ENCODE data around the gene TLE2.

Gene TLE2

DNA sequence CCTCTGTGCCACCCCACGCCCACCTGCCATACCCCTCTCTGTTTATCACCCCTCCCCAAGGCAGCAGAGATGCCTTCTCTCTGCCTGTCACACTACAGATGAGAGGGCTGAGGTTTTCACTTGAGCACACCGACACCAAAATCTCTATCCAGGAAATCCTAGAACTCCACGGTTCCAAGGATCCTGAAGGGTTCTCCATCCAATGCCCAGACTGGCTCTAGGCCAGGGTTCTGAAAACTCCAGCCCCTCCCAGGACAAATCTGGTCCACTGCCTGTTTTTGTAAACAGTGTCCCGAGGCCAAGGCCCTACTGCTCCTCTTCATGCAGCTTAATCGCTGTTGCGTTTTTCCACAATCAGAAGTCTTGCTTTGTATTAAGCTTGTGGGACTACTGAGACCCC lies 20.1 kb downstream of the TLE2 start:
- Histone ChIP-seq H3K4me2 (ENCODE audit: low read length) (no peak overlapping the region), H3K27me3 (ENCODE audit: low read depth, low read length) (no peaks in the 10 kb centered on the region), H3K79me2 (ENCODE audit: low read length) (no peaks in the 10 kb centered on the region), H3K27ac (ENCODE audit: low read length) (no peak overlapping the region), H3K9me3 (ENCODE audit: insufficient read depth, low read length) (no peaks in the 10 kb centered on the region), H3K9ac (ENCODE audit: low read length) (no peak overlapping the region), H3K36me3 (replicated peaks; ENCODE audit: low read depth, low read length) (no peaks in the 10 kb centered on the region), H4K20me1 (ENCODE audit: insufficient read depth, low read length) (no peaks in the 10 kb centered on the region), H3K4me3 (ENCODE audit: low read length) (no peak overlapping the region), H3K4me1 (ENCODE audit: low read length) (no peaks in the 10 kb centered on the region), H2AFZ (ENCODE audit: low read depth, low read length) (no peak overlapping the region)
- TF ChIP-seq, protein P1, sequence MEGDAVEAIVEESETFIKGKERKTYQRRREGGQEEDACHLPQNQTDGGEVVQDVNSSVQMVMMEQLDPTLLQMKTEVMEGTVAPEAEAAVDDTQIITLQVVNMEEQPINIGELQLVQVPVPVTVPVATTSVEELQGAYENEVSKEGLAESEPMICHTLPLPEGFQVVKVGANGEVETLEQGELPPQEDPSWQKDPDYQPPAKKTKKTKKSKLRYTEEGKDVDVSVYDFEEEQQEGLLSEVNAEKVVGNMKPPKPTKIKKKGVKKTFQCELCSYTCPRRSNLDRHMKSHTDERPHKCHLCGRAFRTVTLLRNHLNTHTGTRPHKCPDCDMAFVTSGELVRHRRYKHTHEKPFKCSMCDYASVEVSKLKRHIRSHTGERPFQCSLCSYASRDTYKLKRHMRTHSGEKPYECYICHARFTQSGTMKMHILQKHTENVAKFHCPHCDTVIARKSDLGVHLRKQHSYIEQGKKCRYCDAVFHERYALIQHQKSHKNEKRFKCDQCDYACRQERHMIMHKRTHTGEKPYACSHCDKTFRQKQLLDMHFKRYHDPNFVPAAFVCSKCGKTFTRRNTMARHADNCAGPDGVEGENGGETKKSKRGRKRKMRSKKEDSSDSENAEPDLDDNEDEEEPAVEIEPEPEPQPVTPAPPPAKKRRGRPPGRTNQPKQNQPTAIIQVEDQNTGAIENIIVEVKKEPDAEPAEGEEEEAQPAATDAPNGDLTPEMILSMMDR (IDR thresholded peaks at IDR 0.05; ENCODE audit: low read depth, low read length) = no peak
- TF ChIP-seq EZH2phosphoT487 (IDR thresholded peaks at IDR 0.05; ENCODE audit: low read depth) = no peak

DNA sequence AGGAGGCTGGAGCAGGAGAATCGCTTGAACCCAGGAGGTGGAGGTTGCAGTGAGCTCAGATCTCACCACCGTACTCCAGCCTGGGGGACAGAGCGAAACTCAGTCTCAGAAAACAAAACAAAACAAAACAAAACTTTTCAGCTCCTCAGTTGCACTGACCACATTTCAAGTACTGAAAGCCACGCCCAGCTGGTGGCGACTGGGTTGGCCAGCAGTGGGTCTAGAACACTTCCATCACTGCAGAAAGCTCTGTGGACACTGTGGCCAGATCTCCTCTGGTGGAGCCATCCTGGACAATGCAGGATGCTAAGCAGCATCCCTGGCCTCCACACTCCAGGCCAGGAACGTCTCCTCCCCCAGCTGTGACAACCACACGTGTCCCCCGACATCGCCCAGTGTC lies 21.1 kb downstream of the TLE2 start:
- H3K9me3 ChIP-seq (ENCODE audit: insufficient read depth, low read length) = no peaks in the 10 kb centered on the region
- no peak overlapping the region for H2AFZ ChIP-seq (ENCODE audit: low read depth, low read length)
- no peaks in the 10 kb centered on the region for H3K4me1 ChIP-seq (ENCODE audit: low read length)
- no peaks in the 10 kb centered on the region for H4K20me1 ChIP-seq (ENCODE audit: insufficient read depth, low read length)
- no peak overlapping the region for H3K4me3 ChIP-seq (ENCODE audit: low read length)
- TF ChIP-seq, protein P1 (IDR thresholded peaks at IDR 0.05; ENCODE audit: low read depth, low read length) = no peak
- TF ChIP-seq EZH2phosphoT487 (IDR thresholded peaks at IDR 0.05; ENCODE audit: low read depth) = no peak
- H3K27me3 ChIP-seq (ENCODE audit: low read depth, low read length) = no peaks in the 10 kb centered on the region
- H3K27ac ChIP-seq (ENCODE audit: low read length) = no peak overlapping the region
- H3K36me3 ChIP-seq (replicated peaks; ENCODE audit: low read depth, low read length) = no peaks in the 10 kb centered on the region
- H3K9ac ChIP-seq (ENCODE audit: low read length) = no peak overlapping the region
- no peak overlapping the region for H3K4me2 ChIP-seq (ENCODE audit: low read length)
- no peaks in the 10 kb centered on the region for H3K79me2 ChIP-seq (ENCODE audit: low read length)

DNA sequence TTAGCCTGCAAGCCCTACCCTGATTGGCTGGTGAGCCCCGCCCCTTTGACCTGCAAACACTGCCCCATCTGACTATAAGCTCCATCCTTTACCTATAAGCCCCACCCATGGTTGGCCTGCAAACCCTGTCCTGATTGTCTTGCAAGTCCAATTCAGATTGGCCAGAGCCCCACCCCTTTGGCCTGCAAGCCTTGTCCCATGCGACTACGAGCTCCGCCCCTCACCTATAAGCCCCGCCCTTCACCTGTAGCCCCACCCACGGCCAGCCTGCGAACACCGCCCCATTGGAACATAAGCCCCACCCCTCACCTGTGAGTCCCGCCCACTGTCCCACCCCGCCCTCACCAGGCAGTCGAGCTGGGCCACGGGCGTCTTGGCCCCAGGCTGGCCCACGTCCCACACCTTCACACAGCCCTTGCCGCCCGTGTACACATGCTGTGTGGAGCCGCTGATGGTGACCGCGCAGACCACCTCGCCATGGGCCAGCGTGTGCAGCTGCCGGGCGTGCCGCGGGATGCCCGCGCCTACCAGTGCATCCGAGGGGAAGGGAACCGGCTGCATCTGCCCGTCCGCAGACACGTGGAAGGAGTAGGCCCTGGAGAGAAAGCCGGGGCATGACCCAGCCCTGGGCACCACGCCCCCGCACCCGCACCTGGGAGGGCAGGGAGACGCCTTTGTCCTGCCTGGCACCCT lies 22.9 kb downstream of the TLE2 start:
- no peak overlapping the region for H3K27ac ChIP-seq (ENCODE audit: low read length)
- no peaks in the 10 kb centered on the region for H3K36me3 ChIP-seq (replicated peaks; ENCODE audit: low read depth, low read length)
- H3K9me3 ChIP-seq (ENCODE audit: insufficient read depth, low read length) = no peaks in the 10 kb centered on the region
- H4K20me1 ChIP-seq (ENCODE audit: insufficient read depth, low read length) = no peaks in the 10 kb centered on the region
- H3K79me2 ChIP-seq (ENCODE audit: low read length) = no peaks in the 10 kb centered on the region
- H3K9ac ChIP-seq (ENCODE audit: low read length) = no peak overlapping the region
- H3K27me3 ChIP-seq (ENCODE audit: low read depth, low read length) = no peaks in the 10 kb centered on the region
- H3K4me2 ChIP-seq (ENCODE audit: low read length) = no peak overlapping the region
- no peak for TF ChIP-seq EZH2phosphoT487 (IDR thresholded peaks at IDR 0.05; ENCODE audit: low read depth)
- TF ChIP-seq, protein P1 (IDR thresholded peaks at IDR 0.05; ENCODE audit: low read depth, low read length) = no peak
- H3K4me3 ChIP-seq (ENCODE audit: low read length) = no peak overlapping the region
- H3K4me1 ChIP-seq (ENCODE audit: low read length) = no peaks in the 10 kb centered on the region
- H2AFZ ChIP-seq (ENCODE audit: low read depth, low read length) = no peak overlapping the region

DNA sequence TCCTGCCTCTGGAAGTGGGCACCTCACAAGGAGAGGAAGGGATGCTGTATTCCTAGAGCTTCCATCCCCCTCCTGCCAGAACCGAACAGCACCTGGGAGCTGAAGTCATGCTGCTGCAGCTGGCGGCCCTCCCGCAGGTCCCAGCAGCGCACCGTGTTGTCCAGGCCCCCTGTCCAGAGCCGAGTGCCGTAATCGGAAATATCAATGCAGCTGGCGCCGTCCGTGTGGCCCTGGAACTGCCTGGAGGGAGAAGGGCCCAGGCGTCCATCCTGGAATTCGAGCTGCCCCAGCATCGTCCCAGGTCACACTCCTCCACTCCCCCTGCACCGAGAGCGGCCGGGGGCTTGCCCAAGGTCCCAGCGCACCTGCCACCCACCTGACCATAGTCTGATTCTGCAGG lies 23.7 kb downstream of the TLE2 start:
- Histone ChIP-seq H3K4me1 (ENCODE audit: low read length) (no peaks in the 10 kb centered on the region), H3K27ac (ENCODE audit: low read length) (no peak overlapping the region), H4K20me1 (ENCODE audit: insufficient read depth, low read length) (no peaks in the 10 kb centered on the region), H3K27me3 (ENCODE audit: low read depth, low read length) (no peaks in the 10 kb centered on the region), H3K9ac (ENCODE audit: low read length) (no peak overlapping the region), H2AFZ (ENCODE audit: low read depth, low read length) (no peak overlapping the region), H3K36me3 (replicated peaks; ENCODE audit: low read depth, low read length) (no peaks in the 10 kb centered on the region), H3K4me3 (ENCODE audit: low read length) (no peak overlapping the region), H3K79me2 (ENCODE audit: low read length) (no peaks in the 10 kb centered on the region), H3K9me3 (ENCODE audit: insufficient read depth, low read length) (no peaks in the 10 kb centered on the region), H3K4me2 (ENCODE audit: low read length) (no peak overlapping the region)
- no peak for TF ChIP-seq EZH2phosphoT487 (IDR thresholded peaks at IDR 0.05; ENCODE audit: low read depth)
- TF ChIP-seq, protein P1 (IDR thresholded peaks at IDR 0.05; ENCODE audit: low read depth, low read length) = no peak

Measured in OCI-LY3 (cell line).